HCT116 (cell line): ENCODE data around the gene OR5K4. TPM values are rescaled to one million over a fixed set of nuclear protein-coding genes. Genes with fewer than 3 reads are reported as not detected.

Experiments
- ATAC-seq: fragments of 200-7000 bp; cut with Tn5 transposase; 2 replicates; pipeline ENCODE4 v1.9.1; 2020; ENCODE audit warnings: mild to moderate bottlenecking, moderate library complexity
- BruUV-seq: library from RNA; stranded (reverse); fragments of 400-500 nt; replicated peaks from 2 replicates; lab custom pipeline; 2021; lab: Mats Ljungman, UMichigan
- CTCF ChIA-PET: fragments of 300-600 bp; sonication (Branson Sonifier 250); formaldehyde crosslinking; loops from one replicate; lab custom pipeline; 2021; ENCODE audit warnings: antibody characterized with exemption; lab: Charles Lee
- POLR2A ChIA-PET: fragments of 300-600, 350-600 bp; sonication (Branson Sonifier 250); formaldehyde crosslinking; loops from one replicate; lab custom pipeline; 2021; ENCODE audit warnings: antibody characterized with exemption; lab: Charles Lee
- RAD21 ChIA-PET, 2 experiments: fragments of 300-600 bp; sonication (Branson Sonifier 250); formaldehyde crosslinking; loops; one replicate each; lab custom pipeline; 2023; ENCODE audit warnings: low total read pairs in 2 of 2; ENCODE audit not compliant: uncharacterized antibody in 2 of 2, unreplicated experiment in 2 of 2, low non-redundant PET in 1 of 2; lab: Charles Lee
- DNase-seq: peaks from one replicate; pipeline ENCODE4 v3.0.0-alpha.2; 2010; ENCODE audit warnings: low read depth, low spot score
- H2AFZ ChIP-seq: fragments of 200-600 bp; shearing (Covaris generic), sonication (generic); 2 replicates; pipeline ENCODE4 v1.6.1; 2017; ENCODE audit warnings: low read depth, mixed run types, mixed read lengths, antibody characterized with exemption, low read length; ENCODE audit not compliant: poor library complexity, severe bottlenecking
- H3K27ac ChIP-seq: 2 replicates; pipeline ENCODE4 v1.5.1; 2012; ENCODE audit warnings: low read depth, low read length
- H3K27me3 ChIP-seq: fragments of 200-600 bp; sonication (generic); 2 replicates; pipeline ENCODE4 v1.6.1; 2016; ENCODE audit warnings: mixed run types, low read length, mixed read lengths; ENCODE audit not compliant: insufficient read depth
- H3K36me3 ChIP-seq, 2 experiments: fragments of 200-500 bp in 1 of 2; fragments of 200-600 bp in 1 of 2; sonication (Bioruptor generic) in 1 of 2; sonication (generic) in 1 of 2; 2 replicates each; pipeline versions ENCODE4 v1.5.1 to v1.6.1; 2014 to 2016; ENCODE audit warnings: low read length in 2 of 2, inconsistent platforms in 1 of 2, mixed read lengths in 1 of 2, mixed run types in 1 of 2; ENCODE audit not compliant: insufficient read depth in 2 of 2, control insufficient read depth in 1 of 2
- H3K4me1 ChIP-seq, 2 experiments: fragments of 200-600 bp in 1 of 2; sonication (generic) in 1 of 2; 2 replicates each; pipeline versions ENCODE4 v1.5.1 to v1.6.1; 2012 to 2017; ENCODE audit warnings: low read length in 2 of 2, inconsistent platforms in 1 of 2, mild to moderate bottlenecking in 1 of 2, mixed read lengths in 1 of 2, mixed run types in 1 of 2, moderate library complexity in 1 of 2; ENCODE audit not compliant: insufficient read depth in 2 of 2, control insufficient read depth in 1 of 2
- H3K4me2 ChIP-seq: fragments of 200-600 bp; sonication (generic); 2 replicates; pipeline ENCODE4 v1.6.1; 2017; ENCODE audit warnings: mixed run types, low read length, mixed read lengths
- H3K4me3 ChIP-seq, 2 experiments: fragments of 200-600 bp in 1 of 2; sonication (generic) in 1 of 2; replicated peaks in 1 of 2; 2 replicates each; pipeline ENCODE4 v1.5.1; 2011 to 2016; ENCODE audit warnings: low read length in 2 of 2, control low read depth in 1 of 2, low read depth in 1 of 2, mild to moderate bottlenecking in 1 of 2, mixed read lengths in 1 of 2, mixed run types in 1 of 2
- H3K79me2 ChIP-seq: fragments of 200-600 bp; sonication (generic); 2 replicates; pipeline ENCODE4 v1.6.1; 2017; ENCODE audit warnings: mild to moderate bottlenecking, mixed run types, low read length, moderate library complexity, mixed read lengths; ENCODE audit not compliant: insufficient read depth
- H3K9ac ChIP-seq: fragments of 200-600 bp; sonication (generic); 2 replicates; pipeline ENCODE4 v1.6.1; 2016; ENCODE audit warnings: low read length, mixed read lengths
- H3K9me2 ChIP-seq: fragments of 200-600 bp; sonication (generic), shearing (Covaris generic); 2 replicates; pipeline ENCODE4 v1.6.1; 2017; ENCODE audit warnings: mixed run types, mild to moderate bottlenecking, moderate library complexity; ENCODE audit not compliant: insufficient read depth
- H3K9me3 ChIP-seq, 2 experiments: fragments of 200-500 bp in 1 of 2; fragments of 200-600 bp in 1 of 2; sonication (Bioruptor generic) in 1 of 2; sonication (generic) in 1 of 2; 2 replicates each; pipeline ENCODE4 v1.6.1; 2014 to 2017; ENCODE audit warnings: low read length in 2 of 2, mixed read lengths in 2 of 2, inconsistent platforms in 1 of 2, low read depth in 1 of 2, mild to moderate bottlenecking in 1 of 2, mixed run types in 1 of 2, moderate library complexity in 1 of 2; ENCODE audit not compliant: control insufficient read depth in 1 of 2, insufficient read depth in 1 of 2
- H4K20me1 ChIP-seq: fragments of 200-600 bp; sonication (generic), shearing (Covaris generic); 2 replicates; pipeline ENCODE4 v1.6.1; 2017; ENCODE audit warnings: mixed run types, mild to moderate bottlenecking, moderate library complexity; ENCODE audit not compliant: insufficient read depth
- CBX3 ChIP-seq: IDR thresholded peaks from 2 replicates; pipeline ENCODE4 v1.6.1; 2012; ENCODE audit warnings: low read depth
- CEBPB ChIP-seq: IDR thresholded peaks from 2 replicates; pipeline ENCODE4 v1.6.1; 2012; ENCODE audit warnings: low read depth
- EGR1 ChIP-seq: IDR thresholded peaks from 2 replicates; pipeline ENCODE4 v1.6.1; 2012; ENCODE audit warnings: low read depth
- ELF1 ChIP-seq: IDR thresholded peaks from 2 replicates; pipeline ENCODE4 v1.6.1; 2012; ENCODE audit warnings: low read depth, borderline replicate concordance
- EZH2phosphoT487 ChIP-seq: fragments of 200-600 bp; IDR thresholded peaks from 2 replicates; pipeline ENCODE4 v1.6.1; 2018; ENCODE audit warnings: antibody characterized with exemption, borderline replicate concordance
- FOSL1 ChIP-seq: IDR thresholded peaks from 2 replicates; pipeline ENCODE4 v1.6.1; 2012; ENCODE audit warnings: low read depth
- JUND ChIP-seq: IDR thresholded peaks from 2 replicates; pipeline ENCODE4 v1.6.1; 2012
- POLR2A ChIP-seq: IDR thresholded peaks from 2 replicates; pipeline ENCODE4 v1.7.0; 2011; ENCODE audit warnings: borderline replicate concordance; ENCODE audit not compliant: insufficient read depth, insufficient read length; ENCODE audit errors: extremely low read depth
- POLR2AphosphoS5 ChIP-seq: IDR thresholded peaks from 2 replicates; pipeline ENCODE4 v1.6.1; 2011; ENCODE audit warnings: mild to moderate bottlenecking, low read depth, low read length, moderate library complexity
- SIN3A ChIP-seq: IDR thresholded peaks from 2 replicates; pipeline ENCODE4 v1.6.1; 2012; ENCODE audit warnings: low read depth
- SP1 ChIP-seq: IDR thresholded peaks from 2 replicates; pipeline ENCODE4 v1.6.1; 2012; ENCODE audit warnings: low read depth
- SRF ChIP-seq: IDR thresholded peaks from 2 replicates; pipeline ENCODE4 v1.6.1; 2012; ENCODE audit warnings: low read depth
- TCF7L2 ChIP-seq: IDR thresholded peaks from 2 replicates; pipeline ENCODE4 v1.7.0; 2011; ENCODE audit warnings: borderline replicate concordance, inconsistent platforms; ENCODE audit not compliant: insufficient read depth, insufficient read length; ENCODE audit errors: extremely low read depth
- YY1 ChIP-seq: IDR thresholded peaks from 2 replicates; pipeline ENCODE4 v1.6.1; 2011; ENCODE audit warnings: low read length, low read depth, moderate library complexity, mild to moderate bottlenecking; ENCODE audit not compliant: insufficient replicate concordance; ENCODE audit errors: extremely low read depth
- ZFX ChIP-seq: fragments of 450-650 bp; IDR thresholded peaks from 2 replicates; pipeline ENCODE4 v1.6.1; 2017
- ZNF274 ChIP-seq: fragments of 200-500 bp; sonication (Bioruptor generic); IDR thresholded peaks from 2 replicates; pipeline ENCODE4 v1.6.1; 2014; ENCODE audit warnings: mild to moderate bottlenecking, low read depth, low read length, inconsistent platforms
- intact Hi-C: fragments of 100-400 bp; cut with micrococcal nuclease; formaldehyde crosslinking; loops from 2 replicates; pipeline ENCODE4 v1.10.0; 2022
- total RNA-seq: library from RNA; stranded (reverse); gene quantifications from one replicate; pipeline ENCODE4 v1.2.1, GENCODE V29; 2021; ENCODE audit not compliant: unreplicated experiment
- TF ChIP-seq, protein P1 (sequence below): IDR thresholded peaks from 2 replicates; pipeline ENCODE4 v1.6.1; 2012; ENCODE audit warnings: low read depth
- TF ChIP-seq, protein P2 (sequence below), 3 experiments: fragments of 200-600 bp in 1 of 3; sonication (generic) in 1 of 3; IDR thresholded peaks in 2 of 3; conservative IDR thresholded peaks in 1 of 3; 2 replicates each; pipeline ENCODE4 v1.5.1; 2012 to 2017; ENCODE audit warnings: low read depth in 2 of 3, low read length in 2 of 3, antibody characterized with exemption in 1 of 3, borderline replicate concordance in 1 of 3, control low read depth in 1 of 3, mild to moderate bottlenecking in 1 of 3, mixed read lengths in 1 of 3, mixed run types in 1 of 3, moderate library complexity in 1 of 3; ENCODE audit not compliant: insufficient read depth in 1 of 3
- TF ChIP-seq, protein P3 (sequence below): IDR thresholded peaks from 2 replicates; pipeline ENCODE4 v1.6.1; 2012

Gene OR5K4
- total RNA-seq, 1 experiment from 2014 or later, result not detected

DNA sequence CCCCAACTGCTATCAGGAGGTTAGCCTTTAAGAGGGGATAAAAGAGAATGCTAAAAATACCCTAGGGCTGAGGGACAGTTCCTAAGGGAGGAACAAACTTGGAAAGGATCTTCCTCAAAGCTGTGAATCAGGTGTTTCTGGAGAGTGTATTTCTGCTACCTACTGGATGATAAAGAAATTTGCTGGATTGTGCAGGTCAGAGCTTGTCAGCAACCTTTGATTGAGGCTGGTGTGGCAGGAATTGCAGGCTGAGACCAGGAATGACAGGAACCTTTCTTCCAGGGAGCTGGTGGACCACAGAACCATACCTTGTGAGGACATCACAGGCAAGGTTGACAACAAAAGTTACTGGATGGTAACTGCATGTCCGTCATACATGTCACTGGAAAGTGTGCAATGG, 14.6 kb upstream of the OR5K4 start (continued):
- TF ChIP-seq EGR1 (no peak), CBX3 (no peak), TCF7L2 (no peak), YY1 (no peak), ZNF274 (no peak), JUND (no peak)
- TF ChIP-seq, protein P1, sequence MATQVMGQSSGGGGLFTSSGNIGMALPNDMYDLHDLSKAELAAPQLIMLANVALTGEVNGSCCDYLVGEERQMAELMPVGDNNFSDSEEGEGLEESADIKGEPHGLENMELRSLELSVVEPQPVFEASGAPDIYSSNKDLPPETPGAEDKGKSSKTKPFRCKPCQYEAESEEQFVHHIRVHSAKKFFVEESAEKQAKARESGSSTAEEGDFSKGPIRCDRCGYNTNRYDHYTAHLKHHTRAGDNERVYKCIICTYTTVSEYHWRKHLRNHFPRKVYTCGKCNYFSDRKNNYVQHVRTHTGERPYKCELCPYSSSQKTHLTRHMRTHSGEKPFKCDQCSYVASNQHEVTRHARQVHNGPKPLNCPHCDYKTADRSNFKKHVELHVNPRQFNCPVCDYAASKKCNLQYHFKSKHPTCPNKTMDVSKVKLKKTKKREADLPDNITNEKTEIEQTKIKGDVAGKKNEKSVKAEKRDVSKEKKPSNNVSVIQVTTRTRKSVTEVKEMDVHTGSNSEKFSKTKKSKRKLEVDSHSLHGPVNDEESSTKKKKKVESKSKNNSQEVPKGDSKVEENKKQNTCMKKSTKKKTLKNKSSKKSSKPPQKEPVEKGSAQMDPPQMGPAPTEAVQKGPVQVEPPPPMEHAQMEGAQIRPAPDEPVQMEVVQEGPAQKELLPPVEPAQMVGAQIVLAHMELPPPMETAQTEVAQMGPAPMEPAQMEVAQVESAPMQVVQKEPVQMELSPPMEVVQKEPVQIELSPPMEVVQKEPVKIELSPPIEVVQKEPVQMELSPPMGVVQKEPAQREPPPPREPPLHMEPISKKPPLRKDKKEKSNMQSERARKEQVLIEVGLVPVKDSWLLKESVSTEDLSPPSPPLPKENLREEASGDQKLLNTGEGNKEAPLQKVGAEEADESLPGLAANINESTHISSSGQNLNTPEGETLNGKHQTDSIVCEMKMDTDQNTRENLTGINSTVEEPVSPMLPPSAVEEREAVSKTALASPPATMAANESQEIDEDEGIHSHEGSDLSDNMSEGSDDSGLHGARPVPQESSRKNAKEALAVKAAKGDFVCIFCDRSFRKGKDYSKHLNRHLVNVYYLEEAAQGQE, result no peak

DNA sequence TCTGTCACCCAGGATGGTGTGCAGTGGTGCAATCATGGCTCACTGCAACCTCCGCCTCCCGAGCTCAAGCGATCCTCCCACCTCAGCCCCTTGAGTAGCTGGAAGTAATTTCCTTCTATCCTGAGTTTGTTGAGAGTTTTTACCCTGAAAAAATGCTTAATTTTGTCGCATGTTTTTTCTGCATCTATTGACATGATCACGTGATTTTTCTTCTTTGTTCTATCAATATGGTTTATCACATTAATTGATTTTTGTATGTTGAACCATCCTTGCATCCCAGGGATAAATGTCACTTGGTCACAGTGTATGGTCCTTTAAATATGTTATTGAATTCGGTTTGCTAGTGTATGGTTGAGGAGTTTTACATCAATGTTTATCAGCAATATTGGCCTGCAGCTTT, 11.9 kb upstream of the OR5K4 start:
- ChIA-PET CTCF (no interaction called here), POLR2A (no interaction called here), RAD21 (no interaction called here)
- no peaks in the 10 kb centered on the region for H3K9me2 ChIP-seq
- H3K4me2 ChIP-seq, result no peak overlapping the region
- H3K27me3 ChIP-seq, result no peaks in the 10 kb centered on the region
- H3K4me3 ChIP-seq, result no peak overlapping the region
- H3K27ac ChIP-seq, result no peak overlapping the region
- H3K36me3 ChIP-seq, result no peaks in the 10 kb centered on the region
- no peak for DNase-seq
- H4K20me1 ChIP-seq, result no peaks in the 10 kb centered on the region
- no peak overlapping the region for H2AFZ ChIP-seq
- no peak overlapping the region for H3K9ac ChIP-seq
- intact Hi-C loops, result no loop called here
- ATAC-seq, result no peak
- no peaks in the 10 kb centered on the region for H3K79me2 ChIP-seq
- no TSS peak for BruUV-seq
- H3K9me3 ChIP-seq, result no peaks in the 10 kb centered on the region
- no peaks in the 10 kb centered on the region for H3K4me1 ChIP-seq
- TF ChIP-seq ELF1 (no peak), JUND (no peak), YY1 (no peak), TCF7L2 (no peak), FOSL1 (no peak), POLR2AphosphoS5 (no peak), SP1 (no peak), SRF (no peak), ZFX (no peak), EGR1 (no peak), CBX3 (no peak), SIN3A (no peak), EZH2phosphoT487 (no peak), POLR2A (no peak), CEBPB (no peak)
- TF ChIP-seq, protein P2, sequence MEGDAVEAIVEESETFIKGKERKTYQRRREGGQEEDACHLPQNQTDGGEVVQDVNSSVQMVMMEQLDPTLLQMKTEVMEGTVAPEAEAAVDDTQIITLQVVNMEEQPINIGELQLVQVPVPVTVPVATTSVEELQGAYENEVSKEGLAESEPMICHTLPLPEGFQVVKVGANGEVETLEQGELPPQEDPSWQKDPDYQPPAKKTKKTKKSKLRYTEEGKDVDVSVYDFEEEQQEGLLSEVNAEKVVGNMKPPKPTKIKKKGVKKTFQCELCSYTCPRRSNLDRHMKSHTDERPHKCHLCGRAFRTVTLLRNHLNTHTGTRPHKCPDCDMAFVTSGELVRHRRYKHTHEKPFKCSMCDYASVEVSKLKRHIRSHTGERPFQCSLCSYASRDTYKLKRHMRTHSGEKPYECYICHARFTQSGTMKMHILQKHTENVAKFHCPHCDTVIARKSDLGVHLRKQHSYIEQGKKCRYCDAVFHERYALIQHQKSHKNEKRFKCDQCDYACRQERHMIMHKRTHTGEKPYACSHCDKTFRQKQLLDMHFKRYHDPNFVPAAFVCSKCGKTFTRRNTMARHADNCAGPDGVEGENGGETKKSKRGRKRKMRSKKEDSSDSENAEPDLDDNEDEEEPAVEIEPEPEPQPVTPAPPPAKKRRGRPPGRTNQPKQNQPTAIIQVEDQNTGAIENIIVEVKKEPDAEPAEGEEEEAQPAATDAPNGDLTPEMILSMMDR (IDR thresholded peaks at IDR 0.05 in 2 of 3, conservative IDR thresholded peaks at IDR 0.05 in 1 of 3; ENCODE audit: borderline replicate concordance in 1 of 3, insufficient read depth in 1 of 3, low read depth in 2 of 3, low read length in 2 of 3), result no peak
- TF ChIP-seq, protein P3, sequence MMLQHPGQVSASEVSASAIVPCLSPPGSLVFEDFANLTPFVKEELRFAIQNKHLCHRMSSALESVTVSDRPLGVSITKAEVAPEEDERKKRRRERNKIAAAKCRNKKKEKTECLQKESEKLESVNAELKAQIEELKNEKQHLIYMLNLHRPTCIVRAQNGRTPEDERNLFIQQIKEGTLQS, result no peak
